ENCODE data around the gene CDCA4.

DNA sequence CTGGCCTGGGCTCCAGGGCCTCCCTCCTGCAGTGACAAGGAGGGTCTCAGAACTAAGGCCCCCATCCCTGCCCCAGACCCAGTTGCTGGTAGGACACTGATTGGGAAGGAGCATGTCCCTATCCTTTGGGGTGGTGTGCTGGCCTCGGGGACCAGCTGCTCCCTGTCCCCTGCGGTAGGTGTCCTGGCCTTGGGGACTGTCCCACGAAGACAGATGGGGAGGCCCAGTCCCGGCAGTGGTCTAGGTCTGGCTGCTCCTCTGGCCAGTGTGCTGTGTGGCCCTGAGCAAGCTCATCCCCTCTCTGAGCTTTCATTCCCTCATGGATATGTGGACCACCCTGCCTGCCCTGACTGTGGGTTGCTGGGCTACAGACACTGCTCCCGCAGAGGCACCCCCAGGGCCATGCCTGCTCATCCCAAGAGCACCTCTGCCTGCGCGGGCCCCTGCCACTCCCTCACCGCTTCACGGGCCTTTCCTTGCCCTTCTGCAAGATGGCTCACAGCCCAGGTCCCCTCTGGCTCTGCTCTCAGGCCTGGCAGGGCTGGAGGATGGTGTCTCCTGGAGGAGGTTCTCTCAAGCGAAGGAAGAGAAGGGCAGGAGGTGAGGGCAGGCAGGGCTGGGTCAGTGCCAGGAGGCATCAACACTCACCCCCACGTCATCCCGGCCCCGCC, 55.2 kb downstream of the CDCA4 start:
- TF ChIP-seq CTCF (IDR thresholded peaks at IDR 0.05) (no peak), POLR2A (IDR thresholded peaks at IDR 0.05) (no peak)

Measured in testis (tissue), 2 donors.